ENCODE measurements around the gene CALML6.

- no peak for TF ChIP-seq CTCF (IDR thresholded peaks at IDR 0.05)
- TF ChIP-seq POLR2A (IDR thresholded peaks at IDR 0.05), result no peak
Observed at GRCh38 chr1:1941211-1941841, 26.3 kb downstream of the CALML6 start.

Data from vagina (tissue), 2 donors.